Measurements from ENCODE around the gene ANKRD39. TPM values are rescaled to one million over a fixed set of nuclear protein-coding genes. Genes with fewer than 3 reads are reported as not detected.

ANKRD39 gene
- total RNA-seq, 2 experiments from 2014 or later: 22.6 TPM

GRCh38 chr2:96887493-96888012 is 29.7 kb upstream of the ANKRD39 start:
- DNase-seq (no peak), ATAC-seq (no peak)
- no peak for TF ChIP-seq CTCF (IDR thresholded peaks at IDR 0.05)
- Mint-ChIP-seq H3K27ac (no peak overlapping the region), H3K27me3 (no peaks in the 10 kb centered on the region), H3K4me3 (no peak overlapping the region), H3K36me3 (ENCODE audit: low read depth) (no peaks in the 10 kb centered on the region), H3K9me3 (no peaks in the 10 kb centered on the region), H3K4me1 (ENCODE audit: low read depth) (peaks cover 17% of the 10 kb centered on the region)
- POLR2A ChIA-PET: no interaction called here
- CTCF ChIA-PET: interaction anchor here (1.4 to 1.6 kb wide), 2 partner anchors 16 to 30 kb away, joined by 3 to 4 read pairs; partner anchors contain the start of gene ANKRD39
- intact Hi-C loops (cut with micrococcal nuclease): no loop called here

DNA sequence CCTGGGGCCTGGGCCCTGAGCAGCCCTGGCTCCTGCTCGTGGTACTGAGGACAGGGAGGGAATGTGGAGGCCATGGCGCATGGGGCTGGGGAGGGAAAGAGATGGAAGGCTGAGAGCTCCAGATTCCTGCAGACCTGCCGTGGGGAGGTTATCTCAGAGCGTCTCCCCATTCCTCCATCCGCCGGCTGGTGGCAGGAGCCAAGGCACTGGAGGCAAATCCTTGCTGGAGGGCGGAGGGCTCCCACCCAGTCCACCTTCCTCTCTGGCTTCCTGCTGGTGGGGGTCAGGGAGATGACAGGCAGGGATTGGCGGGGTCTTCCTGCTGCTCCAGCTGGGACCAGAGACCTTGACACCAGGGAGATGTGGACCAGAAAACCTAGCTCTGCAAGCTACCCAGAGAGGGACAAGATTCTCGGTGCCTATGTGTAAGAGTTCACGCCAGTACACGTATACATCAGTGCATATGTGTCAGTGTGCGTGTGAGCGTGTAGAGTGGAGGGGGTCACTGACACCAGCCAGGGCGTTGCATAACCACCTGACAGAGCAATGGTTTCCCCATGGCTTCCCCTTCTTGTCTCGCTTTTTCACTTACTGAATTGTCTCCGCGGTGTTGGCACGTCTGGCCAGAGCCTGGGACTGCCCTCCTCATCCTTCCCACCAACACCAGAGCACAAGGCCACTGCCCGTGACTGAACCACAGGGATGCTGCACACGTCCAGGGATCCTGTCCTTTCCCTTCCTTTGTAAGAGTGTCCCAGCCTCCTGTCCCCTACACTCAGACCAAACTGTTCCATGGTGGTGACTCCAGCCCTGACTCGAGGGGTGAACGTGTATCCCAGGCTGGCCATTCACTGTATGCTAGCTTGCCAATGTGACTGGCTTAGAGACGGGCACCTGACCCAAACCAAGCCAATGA is 27.9 kb upstream of the ANKRD39 start:
- DNase-seq (no peak), ATAC-seq (no peak)
- Mint-ChIP-seq H3K36me3 (ENCODE audit: low read depth) (no peaks in the 10 kb centered on the region), H3K9me3 (no peaks in the 10 kb centered on the region), H3K4me1 (ENCODE audit: low read depth) (peaks cover 2% of the 10 kb centered on the region), H3K27me3 (no peaks in the 10 kb centered on the region), H3K4me3 (no peak overlapping the region), H3K27ac (no peak overlapping the region)
- TF ChIP-seq CTCF (IDR thresholded peaks at IDR 0.05): no peak
- CTCF ChIA-PET: interaction anchor here (1.6 kb wide), 1 partner anchor 28 kb away, joined by 4 read pairs; the partner anchor contains the start of gene ANKRD39
- intact Hi-C loops (cut with micrococcal nuclease): no loop called here
- POLR2A ChIA-PET: interaction anchor here (1.5 kb wide), 1 partner anchor 11 kb away, joined by 4 read pairs; no protein-coding TSS in a partner anchor

DNA sequence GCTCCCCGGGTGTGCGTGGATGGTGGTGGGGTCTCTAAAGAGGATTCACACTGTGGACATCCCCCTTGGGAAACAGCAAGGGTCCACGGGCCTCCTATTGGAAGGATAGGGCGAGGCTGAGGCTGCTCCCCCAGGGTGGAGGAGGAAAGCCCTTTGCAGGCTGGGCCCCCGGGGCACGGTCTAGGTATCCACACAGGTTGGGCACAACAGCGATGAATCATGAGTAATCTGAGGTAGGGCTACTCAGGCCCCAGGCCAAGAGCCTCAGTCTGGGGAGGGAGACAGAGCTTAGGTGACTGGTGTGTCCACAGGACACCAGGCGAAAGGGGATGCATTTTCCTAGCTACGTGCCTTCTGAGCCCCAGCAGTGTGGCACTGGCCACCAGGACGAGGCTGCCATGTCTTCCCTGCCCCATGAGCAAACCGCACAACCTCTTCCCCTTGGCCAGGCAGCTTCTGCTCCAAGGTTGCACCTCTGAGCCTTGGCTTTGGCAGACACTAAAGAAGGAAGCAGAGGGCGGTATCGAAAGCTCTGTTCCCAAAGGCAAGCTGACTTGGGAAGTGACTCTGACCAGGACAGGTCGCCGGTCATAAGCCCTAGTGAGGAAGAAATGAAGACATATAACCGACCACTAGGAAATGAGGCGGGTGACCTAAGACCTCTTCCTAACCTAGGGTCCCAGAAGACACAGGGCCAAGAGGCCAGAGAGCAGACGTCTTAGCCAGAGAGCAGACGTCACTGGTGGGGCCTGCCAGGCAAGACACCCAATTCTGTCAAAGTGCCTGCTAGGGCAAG is 26.7 kb upstream of the ANKRD39 start:
- ChIA-PET CTCF (interaction anchor here (1.0 to 3.0 kb wide), 3 partner anchors 13 to 67 kb away, joined by 4 to 11 read pairs (median 10); partner anchors contain the start of gene ANKRD39), POLR2A (interaction anchor here (1.5 to 1.8 kb wide), 2 partner anchors 10 to 16 kb away, joined by 4 read pairs; no protein-coding TSS in a partner anchor)
- intact Hi-C loops (cut with micrococcal nuclease): no loop called here
- Mint-ChIP-seq H3K9me3 (no peaks in the 10 kb centered on the region), H3K27me3 (no peaks in the 10 kb centered on the region), H3K4me3 (no peak overlapping the region), H3K4me1 (ENCODE audit: low read depth) (no peaks in the 10 kb centered on the region), H3K27ac (no peak overlapping the region), H3K36me3 (ENCODE audit: low read depth) (no peaks in the 10 kb centered on the region)
- no peak for TF ChIP-seq CTCF (IDR thresholded peaks at IDR 0.05)
- DNase-seq: no peak
- ATAC-seq: no peak

GRCh38 chr2:96883306-96883705 is 25.5 kb upstream of the ANKRD39 start:
- Mint-ChIP-seq H3K4me3 (no peak overlapping the region), H3K4me1 (ENCODE audit: low read depth) (no peaks in the 10 kb centered on the region), H3K9me3 (no peaks in the 10 kb centered on the region), H3K36me3 (ENCODE audit: low read depth) (no peaks in the 10 kb centered on the region), H3K27ac (no peak overlapping the region), H3K27me3 (no peaks in the 10 kb centered on the region)
- intact Hi-C loops (cut with micrococcal nuclease): no loop called here
- ChIA-PET CTCF (interaction anchor here (2.6 to 3.0 kb wide), 2 partner anchors 25 to 68 kb away, joined by 10 to 11 read pairs; partner anchors contain the start of gene ANKRD39), POLR2A (interaction anchor here (1.8 kb wide), 1 partner anchor 14 kb away, joined by 4 read pairs; no protein-coding TSS in a partner anchor)
- DNase-seq (no peak), ATAC-seq (no peak)
- no peak for TF ChIP-seq CTCF (IDR thresholded peaks at IDR 0.05)
